Activated T-cell treated with anti-CD3 and anti-CD28 coated beads, Interleukin-2, amount 50 U/mL, for 72 hours (primary cell): ENCODE results near the gene ANKRD44. TPM values are rescaled to one million over a fixed set of nuclear protein-coding genes. Genes with fewer than 3 reads are reported as not detected.
A peak's percentile ranks its signal among the peaks of the same experiment; 100 is the strongest.

ENCODE experiments used
- ATAC-seq, 2 donors: fragments of 150-1000 bp; cut with Tn5 transposase; replicated peaks in 1 of 2; 2 replicates each; pipeline ENCODE4 v1.10.0; 2021; ENCODE audit warnings: moderate library complexity in 2 of 2, mild to moderate bottlenecking in 1 of 2
- DNase-seq, 2 donors: peaks; one replicate each; pipeline ENCODE4 v3.0.0; 2021 to 2022; ENCODE audit warnings: mixed read lengths in 1 of 2
- H3K27ac Mint-ChIP-seq: one replicate; pipeline ENCODE4 v1.8.0; 2022; ENCODE audit warnings: mild to moderate bottlenecking, moderate library complexity, mixed read lengths
- H3K27me3 Mint-ChIP-seq: one replicate; pipeline ENCODE4 v1.8.0; 2022; ENCODE audit warnings: low read depth, mixed read lengths
- H3K36me3 Mint-ChIP-seq, 2 donors: one replicate each; pipeline ENCODE4 v1.8.0; 2022; ENCODE audit warnings: mixed read lengths in 2 of 2, mild to moderate bottlenecking in 1 of 2; ENCODE audit not compliant: insufficient read depth in 2 of 2
- H3K4me1 Mint-ChIP-seq: one replicate; pipeline ENCODE4 v1.8.0; 2022; ENCODE audit warnings: low read depth, mixed read lengths
- H3K4me3 Mint-ChIP-seq, 2 donors: one replicate each; pipeline ENCODE4 v1.8.0; 2022; ENCODE audit warnings: mild to moderate bottlenecking in 2 of 2, mixed read lengths in 2 of 2, moderate library complexity in 2 of 2
- H3K9me3 Mint-ChIP-seq, 2 donors: one replicate each; pipeline ENCODE4 v1.8.0; 2022; ENCODE audit warnings: mixed read lengths in 2 of 2
- total RNA-seq, 2 donors: library from RNA; stranded (reverse); gene quantifications; one replicate each; pipeline ENCODE4 v1.2.3, GENCODE V29; 2022

The ANKRD44 gene
- total RNA-seq, 2 donors from 2014 or later, result 114 to 141 TPM

DNA sequence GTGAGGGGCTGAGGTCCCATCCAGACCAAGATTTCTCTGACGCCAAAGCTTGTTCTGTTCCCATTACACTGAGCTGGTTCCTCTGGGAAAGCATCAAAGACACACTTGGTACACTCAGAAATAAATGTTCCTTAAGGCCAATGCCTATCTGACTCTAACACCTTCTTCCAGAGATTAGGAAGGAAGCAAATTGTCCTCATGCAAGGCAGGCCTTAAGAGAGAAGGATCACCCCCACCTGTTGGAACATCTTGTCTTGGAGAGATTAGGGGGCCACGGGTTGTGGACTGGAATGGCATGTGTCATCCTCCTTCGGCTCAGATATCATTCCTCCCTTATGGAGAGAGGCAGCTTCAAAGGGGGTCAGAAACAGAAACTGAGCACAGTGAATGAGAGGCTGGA lies 100.2 kb downstream of the ANKRD44 start:
- Mint-ChIP-seq H3K27ac (peak overlapping the region; percentile 98), H3K4me3 (peak overlapping the region; percentile 66 to 85), H3K9me3 (no peaks in the 10 kb centered on the region), H3K4me1 (peaks cover 100% of the 10 kb centered on the region), H3K27me3 (no peaks in the 10 kb centered on the region), H3K36me3 (no peaks in the 10 kb centered on the region)
- DNase-seq, result no peak
- no peak for ATAC-seq

DNA sequence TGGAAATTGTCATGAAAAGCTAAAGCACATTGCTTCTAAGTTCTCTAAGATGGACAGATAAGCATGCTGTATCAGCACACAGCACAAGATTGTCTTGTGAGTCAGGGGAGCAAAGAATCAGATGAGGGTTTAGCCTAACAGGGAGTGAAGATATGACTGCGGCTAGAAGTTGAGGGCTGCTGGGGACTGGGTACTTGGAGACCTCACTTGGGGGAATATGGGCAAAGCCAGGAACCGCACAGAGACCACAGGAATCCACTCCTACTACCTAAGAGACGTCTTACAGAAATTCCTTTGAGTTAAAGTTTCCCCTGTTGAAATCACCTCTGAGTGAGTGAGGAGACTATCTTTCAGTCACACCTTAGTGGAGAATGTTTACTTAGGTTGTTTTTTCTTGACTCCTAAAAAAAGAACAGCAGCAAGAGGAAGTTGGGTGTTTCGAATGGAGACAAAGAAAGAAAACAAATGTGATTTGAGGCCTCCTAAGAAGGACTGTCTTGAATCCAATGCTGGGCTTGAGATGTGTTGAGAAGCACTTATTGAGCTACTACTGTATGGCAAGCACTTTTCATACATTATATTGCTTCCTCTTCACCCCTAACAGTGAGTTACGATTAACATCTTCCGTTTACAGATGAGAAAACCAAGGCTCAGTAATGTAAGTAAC lies 100.7 kb downstream of the ANKRD44 start:
- H3K4me3 Mint-ChIP-seq, result peak overlapping the region; percentile 66 to 85
- H3K36me3 Mint-ChIP-seq, result no peaks in the 10 kb centered on the region
- no peaks in the 10 kb centered on the region for H3K27me3 Mint-ChIP-seq
- H3K27ac Mint-ChIP-seq, result peak overlapping the region; percentile 98
- no peaks in the 10 kb centered on the region for H3K9me3 Mint-ChIP-seq
- peaks cover 100% of the 10 kb centered on the region for H3K4me1 Mint-ChIP-seq
- DNase-seq (peak; percentile 72 to 78), ATAC-seq (peak; percentile 70 to 76)

DNA sequence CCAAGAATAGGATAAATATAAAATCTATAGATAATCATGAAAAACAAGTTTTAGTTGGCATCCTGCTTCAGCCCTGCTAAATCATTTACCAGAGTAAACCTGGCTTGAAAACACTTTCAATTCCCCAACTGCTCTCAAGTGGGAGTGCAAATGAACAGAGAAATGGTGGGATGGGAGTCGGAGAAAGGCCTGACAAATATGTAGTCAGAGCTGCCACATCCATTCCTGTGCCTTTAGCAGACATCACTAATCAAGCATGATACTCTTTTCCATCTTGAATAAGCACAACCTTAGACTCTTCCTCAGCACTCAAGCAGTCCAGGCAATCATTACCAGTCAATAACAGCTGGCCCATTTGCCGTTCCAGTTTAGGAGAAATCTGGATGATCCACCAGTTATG lies 101.3 kb downstream of the ANKRD44 start:
- H3K27me3 Mint-ChIP-seq, result no peaks in the 10 kb centered on the region
- H3K9me3 Mint-ChIP-seq, result no peaks in the 10 kb centered on the region
- ATAC-seq, result peak in 1 of 2 donors; percentile 12
- peak overlapping the region; percentile 66 to 85 for H3K4me3 Mint-ChIP-seq
- peaks cover 99% of the 10 kb centered on the region for H3K4me1 Mint-ChIP-seq
- DNase-seq, result no peak
- peaks cover 0 to 2% of the 10 kb centered on the region in 2 donors for H3K36me3 Mint-ChIP-seq
- peak overlapping the region; percentile 98 for H3K27ac Mint-ChIP-seq

GRCh38 chr2:197208841-197209240 lies 101.7 kb downstream of the ANKRD44 start:
- DNase-seq, result no peak
- Mint-ChIP-seq H3K27ac (peak overlapping the region; percentile 98), H3K36me3 (peaks cover 0 to 2% of the 10 kb centered on the region in 2 donors)

DNA sequence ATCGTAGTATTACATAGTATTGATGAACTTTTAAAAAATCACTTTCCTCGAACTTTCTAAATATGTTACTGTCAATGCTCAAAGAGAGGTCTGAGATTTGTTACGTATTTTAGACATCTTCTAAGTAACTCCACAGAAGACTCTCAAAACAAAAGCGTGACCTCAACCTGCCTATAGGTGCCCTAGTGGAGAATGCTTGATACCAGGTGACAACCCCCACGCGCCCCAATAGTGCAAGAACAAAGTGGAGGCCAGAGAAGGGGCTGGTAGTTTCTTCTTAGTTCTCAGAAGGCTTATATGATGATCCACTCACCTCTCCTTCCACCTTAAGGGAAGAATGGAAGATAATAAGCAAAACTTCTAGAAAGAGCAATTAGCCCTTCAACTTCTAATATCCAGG lies 102.6 kb downstream of the ANKRD44 start:
- H3K4me3 Mint-ChIP-seq, result peak overlapping the region; percentile 66 to 70
- ATAC-seq, result no peak

More at GRCh38 chr2:197208841-197209240, 101.7 kb downstream of the ANKRD44 start:
- Mint-ChIP-seq H3K4me1 (peaks cover 98% of the 10 kb centered on the region), H3K9me3 (no peaks in the 10 kb centered on the region), H3K4me3 (peak overlapping the region; percentile 66 to 85), H3K27me3 (no peaks in the 10 kb centered on the region)
- peak in 1 of 2 donors; percentile 14 for ATAC-seq

GRCh38 chr2:197207598-197207997 lies 103.0 kb downstream of the ANKRD44 start:
- peaks cover 1 to 9% of the 10 kb centered on the region in 2 donors for H3K36me3 Mint-ChIP-seq
- no peaks in the 10 kb centered on the region for H3K27me3 Mint-ChIP-seq
- peaks cover 91% of the 10 kb centered on the region for H3K4me1 Mint-ChIP-seq
- H3K4me3 Mint-ChIP-seq, result peak overlapping the region; percentile 66 to 70
- H3K27ac Mint-ChIP-seq, result peak overlapping the region; percentile 98
- no peaks in the 10 kb centered on the region for H3K9me3 Mint-ChIP-seq
- ATAC-seq (no peak), DNase-seq (no peak)

More for the DNA sequence above, 102.6 kb downstream of the ANKRD44 start:
- Mint-ChIP-seq H3K36me3 (peaks cover 1 to 7% of the 10 kb centered on the region in 2 donors), H3K27me3 (no peaks in the 10 kb centered on the region), H3K27ac (peak overlapping the region; percentile 98), H3K4me1 (peaks cover 94% of the 10 kb centered on the region), H3K9me3 (no peaks in the 10 kb centered on the region)
- peak in 1 of 2 donors; percentile 48 for DNase-seq

GRCh38 chr2:197207106-197207505 lies 103.5 kb downstream of the ANKRD44 start:
- Mint-ChIP-seq H3K4me1 (peaks cover 90% of the 10 kb centered on the region), H3K9me3 (peaks cover 0 to 2% of the 10 kb centered on the region in 2 donors), H3K27ac (peak overlapping the region; percentile 98), H3K36me3 (peaks cover 4 to 11% of the 10 kb centered on the region in 2 donors), H3K27me3 (no peaks in the 10 kb centered on the region), H3K4me3 (peak overlapping the region; percentile 66 to 70)
- DNase-seq (no peak), ATAC-seq (no peak)

DNA sequence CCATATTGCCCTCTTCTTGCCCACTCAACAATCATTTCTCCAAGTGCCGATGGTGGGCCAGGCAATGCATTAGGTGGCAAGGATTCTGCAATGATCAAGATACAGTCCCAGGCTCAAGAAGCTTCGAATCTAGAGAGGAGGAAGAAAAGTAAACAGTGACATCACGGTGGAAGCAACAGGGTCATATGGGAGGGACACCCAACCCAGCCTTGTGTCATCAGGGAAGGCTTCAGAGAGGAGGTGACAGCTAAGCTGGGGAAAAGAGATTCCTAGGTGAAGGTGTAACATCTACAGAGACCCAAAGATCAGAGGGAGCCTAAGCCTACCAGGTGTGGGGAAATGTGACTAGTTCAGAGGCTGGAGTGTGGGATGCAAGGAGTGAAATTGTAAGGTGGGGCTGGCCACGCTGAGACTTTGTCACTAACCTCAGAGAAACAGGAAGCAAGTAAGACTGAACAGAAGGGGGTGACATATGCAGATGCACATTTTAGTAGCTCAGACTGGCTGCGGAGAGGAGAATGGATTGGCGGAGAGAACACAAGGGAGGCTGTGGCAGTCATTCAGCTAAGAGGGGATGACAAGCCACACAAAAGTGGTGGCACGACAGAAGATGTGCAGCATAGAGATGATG lies 104.9 kb downstream of the ANKRD44 start:
- Mint-ChIP-seq H3K9me3 (peaks cover 0 to 2% of the 10 kb centered on the region in 2 donors), H3K27ac (peak overlapping the region; percentile 98), H3K27me3 (no peaks in the 10 kb centered on the region), H3K4me1 (peaks cover 90% of the 10 kb centered on the region), H3K36me3 (peaks cover 5 to 16% of the 10 kb centered on the region in 2 donors), H3K4me3 (peak overlapping the region; percentile 66 to 70)
- ATAC-seq (peak; percentile 81 to 84), DNase-seq (peak; percentile 71 to 74)

DNA sequence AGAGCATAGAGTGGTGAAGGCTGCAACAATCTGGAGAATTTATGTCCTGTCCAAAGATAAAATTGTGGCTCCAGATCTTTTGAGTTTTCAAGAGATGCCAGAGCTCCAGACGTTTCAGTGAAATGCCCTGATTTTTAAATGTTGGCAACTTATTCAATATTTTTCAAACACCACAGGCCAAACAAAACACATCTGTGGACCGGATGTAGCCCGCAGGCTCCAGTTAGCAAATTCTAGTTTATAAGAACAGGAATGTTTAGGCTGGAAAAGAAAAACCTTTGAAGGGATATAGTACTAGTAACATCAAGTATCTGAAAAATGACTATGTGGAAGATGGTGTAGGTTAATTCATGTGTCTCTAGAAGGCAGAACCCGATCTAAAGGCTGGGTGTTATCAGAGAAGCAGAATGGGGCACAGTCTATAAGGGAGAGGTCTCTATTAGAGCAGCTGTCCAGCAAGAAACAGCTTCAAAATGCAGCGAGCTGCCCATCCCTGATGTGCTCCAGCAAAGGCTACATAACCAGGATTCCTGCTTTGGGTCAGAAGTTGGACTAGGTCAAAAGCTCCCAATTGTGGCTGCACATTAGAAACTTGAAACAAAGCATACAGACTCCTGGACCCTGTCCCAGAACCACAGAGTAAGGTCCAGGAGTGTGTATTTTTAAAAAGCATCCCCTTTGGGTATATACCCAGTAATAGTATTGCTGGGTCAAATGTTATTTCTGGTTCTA lies 105.9 kb downstream of the ANKRD44 start:
- no peak for ATAC-seq
- H3K27me3 Mint-ChIP-seq, result no peaks in the 10 kb centered on the region
- peaks cover 90% of the 10 kb centered on the region for H3K4me1 Mint-ChIP-seq
- peak overlapping the region; percentile 98 for H3K27ac Mint-ChIP-seq
- H3K9me3 Mint-ChIP-seq, result peaks cover 0 to 2% of the 10 kb centered on the region in 2 donors
- peak overlapping the region in 1 of 2 donors; percentile 66 for H3K4me3 Mint-ChIP-seq
- H3K36me3 Mint-ChIP-seq, result peaks cover 5 to 16% of the 10 kb centered on the region in 2 donors
- DNase-seq, result no peak

DNA sequence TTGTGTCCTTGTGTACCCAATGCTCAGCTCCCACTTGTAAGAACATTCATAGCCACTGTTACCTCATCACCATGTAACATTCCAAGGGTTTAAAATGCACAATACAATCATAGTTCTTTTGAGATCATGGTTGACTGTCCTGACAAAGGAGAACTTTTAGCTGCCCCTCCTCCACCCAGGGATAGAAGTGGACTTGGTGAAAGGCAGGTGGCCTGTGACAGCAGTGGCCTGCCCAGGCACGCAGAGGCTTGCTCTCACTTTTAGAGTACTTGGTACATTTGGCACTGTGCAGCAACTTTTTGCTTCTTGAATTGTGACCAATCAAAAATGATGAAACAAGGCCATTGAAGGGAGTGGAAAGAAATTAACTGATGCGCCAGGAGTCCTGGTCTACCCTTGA lies 108.7 kb downstream of the ANKRD44 start:
- peaks cover 7 to 22% of the 10 kb centered on the region in 2 donors for H3K36me3 Mint-ChIP-seq

DNA sequence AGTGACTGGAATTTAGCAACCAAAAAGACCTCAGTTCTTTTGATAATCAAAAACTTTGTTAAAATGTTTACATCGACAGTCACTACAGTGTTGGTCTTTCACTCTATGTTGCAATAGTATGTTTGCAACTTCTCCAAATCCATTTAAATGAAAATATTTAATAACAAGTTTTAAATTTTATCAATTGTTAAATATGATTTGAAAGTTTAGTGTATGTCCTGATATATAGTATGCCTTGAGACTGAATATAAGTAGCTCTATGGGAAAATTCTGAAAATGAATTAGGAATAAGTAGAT lies 109.9 kb downstream of the ANKRD44 start:
- Mint-ChIP-seq H3K4me3 (peak overlapping the region; percentile 75 to 77), H3K36me3 (peaks cover 7 to 22% of the 10 kb centered on the region in 2 donors), H3K9me3 (peaks cover 0 to 2% of the 10 kb centered on the region in 2 donors), H3K27ac (peak overlapping the region; percentile 91), H3K27me3 (no peaks in the 10 kb centered on the region), H3K4me1 (peaks cover 90% of the 10 kb centered on the region)
- DNase-seq (no peak), ATAC-seq (no peak)

More for the DNA sequence above, 108.7 kb downstream of the ANKRD44 start:
- H3K27me3 Mint-ChIP-seq, result no peaks in the 10 kb centered on the region
- peaks cover 0 to 2% of the 10 kb centered on the region in 2 donors for H3K9me3 Mint-ChIP-seq
- H3K4me1 Mint-ChIP-seq, result peaks cover 90% of the 10 kb centered on the region
- ATAC-seq (no peak), DNase-seq (no peak)
- peak overlapping the region; percentile 79 for H3K27ac Mint-ChIP-seq
- H3K4me3 Mint-ChIP-seq, result peak overlapping the region; percentile 40 to 45

DNA sequence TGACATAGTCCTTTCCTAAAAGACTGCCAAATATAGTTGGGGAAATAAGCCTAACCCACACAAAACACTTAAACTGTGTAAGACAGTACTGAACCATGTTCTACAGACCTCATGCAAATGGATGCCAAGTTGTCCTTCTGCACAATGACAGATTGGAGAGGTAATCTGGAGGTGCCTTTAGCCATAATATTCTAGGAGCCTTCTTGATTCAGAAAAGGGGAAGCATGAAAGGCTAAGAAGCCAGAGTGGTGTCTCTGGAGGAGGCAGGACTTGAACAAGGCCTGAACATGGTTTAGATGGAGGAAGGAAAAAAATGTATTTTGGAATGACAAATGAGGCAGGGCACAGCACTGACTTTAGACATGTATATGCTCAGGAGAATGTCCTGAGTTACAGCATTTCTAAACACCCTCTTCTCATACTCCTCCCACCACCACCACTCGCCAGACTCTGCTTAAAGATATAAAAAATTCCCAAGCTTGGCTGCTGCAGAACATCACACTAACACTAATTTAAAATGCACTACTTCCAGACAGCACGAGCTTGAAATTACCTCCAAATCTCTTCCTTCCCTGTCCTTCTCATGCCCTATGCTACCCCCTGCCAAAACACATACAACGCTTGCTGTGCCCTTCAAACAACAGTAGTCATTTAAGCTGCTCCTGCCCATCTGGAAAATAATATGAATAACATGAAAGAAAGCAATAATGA lies 110.4 kb downstream of the ANKRD44 start:
- no peak for DNase-seq
- Mint-ChIP-seq H3K27me3 (no peaks in the 10 kb centered on the region), H3K4me3 (peak overlapping the region; percentile 75 to 77), H3K9me3 (peaks cover 0 to 2% of the 10 kb centered on the region in 2 donors), H3K36me3 (peaks cover 7 to 22% of the 10 kb centered on the region in 2 donors), H3K27ac (peak overlapping the region; percentile 91), H3K4me1 (peaks cover 90% of the 10 kb centered on the region)
- no peak for ATAC-seq
